GM12865 (cell line): Measurements from ENCODE around the gene CSMD2.

Experiments used
- DNase-seq: peaks from one replicate; pipeline ENCODE4 v3.0.0; 2010; ENCODE audit warnings: low read depth
- H3K4me3 ChIP-seq: 2 replicates; pipeline ENCODE4 v1.5.1; 2011; ENCODE audit warnings: mild to moderate bottlenecking, low read depth, low read length, control low read depth
- CTCF ChIP-seq: IDR thresholded peaks from 2 replicates; pipeline ENCODE4 v1.5.1; 2011; ENCODE audit warnings: low read length, control low read depth, low read depth, inconsistent platforms; ENCODE audit not compliant: insufficient read depth; ENCODE audit errors: missing control alignments

CSMD2 gene

GRCh38 chr1:33573661-33574060 is 591.4 kb downstream of the CSMD2 start:
- no peak for DNase-seq
- TF ChIP-seq CTCF, result no peak
- H3K4me3 ChIP-seq, result no peak overlapping the region

GRCh38 chr1:33572387-33572786 is 592.6 kb downstream of the CSMD2 start:
- no peak overlapping the region for H3K4me3 ChIP-seq
- TF ChIP-seq CTCF, result no peak
- no peak for DNase-seq

GRCh38 chr1:33569331-33569730 is 595.7 kb downstream of the CSMD2 start:
- no peak overlapping the region for H3K4me3 ChIP-seq
- no peak for TF ChIP-seq CTCF
- DNase-seq, result no peak

- no peak for TF ChIP-seq CTCF
- no peak overlapping the region for H3K4me3 ChIP-seq
- no peak for DNase-seq
Observed at GRCh38 chr1:33563699-33564098, 601.3 kb downstream of the CSMD2 start.

- TF ChIP-seq CTCF, result no peak
- no peak for DNase-seq
- no peak overlapping the region for H3K4me3 ChIP-seq
Observed at GRCh38 chr1:33562563-33562962, 602.5 kb downstream of the CSMD2 start.

GRCh38 chr1:33561576-33561975 is 603.5 kb downstream of the CSMD2 start:
- TF ChIP-seq CTCF, result no peak
- no peak for DNase-seq
- no peak overlapping the region for H3K4me3 ChIP-seq

- DNase-seq, result no peak
- no peak overlapping the region for H3K4me3 ChIP-seq
- no peak for TF ChIP-seq CTCF
Observed at GRCh38 chr1:33560680-33561079, 604.4 kb downstream of the CSMD2 start.
